T-helper 2 cell treated with Interferon-gamma antibody and Interleukin-4, amounts not matched to agents 5 μg/mL and 100 μg/mL, for 36 hours (primary cell): ENCODE measurements around the gene SHISA4.

Experiments used
- DNase-seq: peaks from one replicate; pipeline ENCODE4 v3.0.0; 2021; ENCODE audit warnings: low spot score
- H3K27ac Mint-ChIP-seq: one replicate; pipeline ENCODE4 v1.8.0; 2021; ENCODE audit warnings: mild to moderate bottlenecking, mixed read lengths
- H3K27me3 Mint-ChIP-seq: one replicate; pipeline ENCODE4 v1.8.0; 2021; ENCODE audit warnings: low read depth, mixed read lengths
- H3K36me3 Mint-ChIP-seq: one replicate; pipeline ENCODE4 v1.8.0; 2021; ENCODE audit warnings: low read depth, mixed read lengths
- H3K4me1 Mint-ChIP-seq: one replicate; pipeline ENCODE4 v1.8.0; 2021; ENCODE audit warnings: low read depth, mixed read lengths
- H3K4me3 Mint-ChIP-seq: one replicate; pipeline ENCODE4 v1.8.0; 2022; ENCODE audit warnings: mild to moderate bottlenecking, moderate library complexity, mixed read lengths
- H3K9me3 Mint-ChIP-seq: one replicate; pipeline ENCODE4 v1.8.0; 2021; ENCODE audit warnings: mixed read lengths

The SHISA4 gene

DNA sequence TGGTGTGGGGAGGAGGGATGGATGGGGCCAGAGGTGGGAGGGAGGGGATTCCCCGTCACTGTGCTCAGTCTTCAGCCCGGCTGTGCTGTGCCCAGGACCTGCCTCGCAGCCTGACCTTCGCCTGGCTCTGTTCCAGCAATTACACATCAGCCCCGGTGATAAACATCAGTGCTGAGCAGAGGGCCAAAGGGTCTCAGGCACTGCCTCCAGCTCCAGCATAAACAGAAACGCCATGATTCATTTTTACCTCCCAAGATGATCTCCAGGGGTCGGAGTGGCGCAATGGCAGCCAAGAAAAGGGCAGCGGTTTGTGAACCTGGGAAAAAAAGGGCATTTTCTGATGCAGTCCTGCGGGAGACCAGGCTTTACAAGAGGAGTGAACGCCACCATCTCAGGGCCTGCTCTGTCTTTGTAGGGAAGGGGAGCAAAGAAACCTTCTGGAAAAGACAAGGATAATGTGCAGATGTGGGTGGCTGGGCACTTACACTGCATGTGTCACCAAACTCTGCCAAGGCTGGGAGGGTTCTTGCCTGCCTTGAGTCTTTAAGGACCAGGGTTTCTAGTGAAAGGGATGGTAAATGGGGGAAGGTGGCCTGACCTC, 28.1 kb downstream of the SHISA4 start:
- Mint-ChIP-seq H3K36me3 (no peaks in the 10 kb centered on the region), H3K9me3 (no peaks in the 10 kb centered on the region), H3K4me3 (no peak overlapping the region), H3K27me3 (peaks cover 15% of the 10 kb centered on the region), H3K27ac (no peak overlapping the region), H3K4me1 (no peaks in the 10 kb centered on the region)
- DNase-seq = no peak

- H3K27ac Mint-ChIP-seq = no peak overlapping the region
- H3K9me3 Mint-ChIP-seq = no peaks in the 10 kb centered on the region
- H3K27me3 Mint-ChIP-seq = peaks cover 15% of the 10 kb centered on the region
- DNase-seq = no peak
- no peaks in the 10 kb centered on the region for H3K36me3 Mint-ChIP-seq
- no peak overlapping the region for H3K4me3 Mint-ChIP-seq
- no peaks in the 10 kb centered on the region for H3K4me1 Mint-ChIP-seq
Observed at GRCh38 chr1:201917362-201918033, 28.8 kb downstream of the SHISA4 start.

- H3K36me3 Mint-ChIP-seq = no peaks in the 10 kb centered on the region
- H3K27me3 Mint-ChIP-seq = peaks cover 15% of the 10 kb centered on the region
- H3K4me1 Mint-ChIP-seq = no peaks in the 10 kb centered on the region
- H3K27ac Mint-ChIP-seq = no peak overlapping the region
- DNase-seq = no peak
- no peaks in the 10 kb centered on the region for H3K9me3 Mint-ChIP-seq
- no peak overlapping the region for H3K4me3 Mint-ChIP-seq
Observed at GRCh38 chr1:201918343-201918742, 29.6 kb downstream of the SHISA4 start.

GRCh38 chr1:201921952-201922558, 33.4 kb downstream of the SHISA4 start:
- no peak for DNase-seq
- no peaks in the 10 kb centered on the region for H3K36me3 Mint-ChIP-seq
- no peaks in the 10 kb centered on the region for H3K4me1 Mint-ChIP-seq
- H3K9me3 Mint-ChIP-seq = no peaks in the 10 kb centered on the region
- peaks cover 19% of the 10 kb centered on the region for H3K27me3 Mint-ChIP-seq
- H3K27ac Mint-ChIP-seq = no peak overlapping the region
- H3K4me3 Mint-ChIP-seq = no peak overlapping the region

DNA sequence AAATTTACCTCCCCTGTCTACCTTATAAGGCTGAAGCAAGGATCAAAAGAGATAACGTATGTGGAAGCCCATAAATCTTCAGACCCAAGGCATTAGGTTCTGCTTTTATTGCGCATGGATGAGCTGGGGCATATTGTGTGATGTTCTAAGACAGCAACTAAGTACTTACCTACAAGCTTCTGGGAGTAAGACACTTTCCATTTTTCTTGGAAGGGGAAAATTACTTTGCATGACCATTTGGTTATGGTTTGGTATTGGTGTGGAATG, 36.5 kb downstream of the SHISA4 start:
- peaks cover 11% of the 10 kb centered on the region for H3K27me3 Mint-ChIP-seq
- H3K36me3 Mint-ChIP-seq = no peaks in the 10 kb centered on the region
- H3K4me1 Mint-ChIP-seq = no peaks in the 10 kb centered on the region
- H3K9me3 Mint-ChIP-seq = no peaks in the 10 kb centered on the region
- DNase-seq = no peak
- no peak overlapping the region for H3K27ac Mint-ChIP-seq
- no peak overlapping the region for H3K4me3 Mint-ChIP-seq

DNA sequence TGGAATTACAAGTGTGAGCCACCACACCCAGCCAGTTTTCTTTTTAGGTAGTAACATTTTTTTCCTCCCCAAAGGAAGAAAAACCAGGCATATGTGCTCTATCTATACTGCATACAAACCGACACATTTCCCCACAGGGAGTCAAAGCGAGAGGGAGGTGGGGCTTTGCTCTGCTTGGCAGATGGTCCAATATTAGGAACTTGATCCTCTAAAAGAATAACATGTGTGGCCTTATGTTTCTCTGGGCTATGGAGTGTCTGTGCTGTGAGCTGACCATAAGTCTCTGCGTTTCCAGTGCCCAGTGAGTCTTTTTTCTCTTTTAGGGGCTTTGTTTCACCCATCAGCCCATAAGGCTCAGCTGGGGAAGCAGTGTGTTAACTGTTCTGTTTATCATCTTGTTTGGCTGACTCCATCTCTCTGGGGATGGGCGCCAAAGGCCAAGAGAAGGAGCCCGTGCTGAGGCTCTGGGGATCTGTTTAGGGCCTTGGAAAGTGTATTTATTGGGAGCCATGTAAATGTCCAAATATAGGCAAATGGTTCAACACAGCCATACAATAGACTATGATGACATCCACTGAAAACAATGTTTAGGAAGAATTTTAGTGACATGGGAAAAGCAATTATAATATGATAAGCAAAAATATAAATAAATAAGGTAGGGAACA, 37.4 kb downstream of the SHISA4 start:
- no peak for DNase-seq

GRCh38 chr1:201928266-201928665, 39.6 kb downstream of the SHISA4 start:
- no peaks in the 10 kb centered on the region for H3K36me3 Mint-ChIP-seq
- H3K27ac Mint-ChIP-seq = no peak overlapping the region

More for the DNA sequence above, 37.4 kb downstream of the SHISA4 start:
- Mint-ChIP-seq H3K27ac (no peak overlapping the region), H3K36me3 (no peaks in the 10 kb centered on the region), H3K4me1 (no peaks in the 10 kb centered on the region), H3K9me3 (no peaks in the 10 kb centered on the region), H3K27me3 (peaks cover 8% of the 10 kb centered on the region), H3K4me3 (no peak overlapping the region)

GRCh38 chr1:201930137-201930536, 41.4 kb downstream of the SHISA4 start:
- Mint-ChIP-seq H3K4me3 (no peak overlapping the region), H3K4me1 (no peaks in the 10 kb centered on the region), H3K36me3 (no peaks in the 10 kb centered on the region), H3K9me3 (no peaks in the 10 kb centered on the region), H3K27me3 (peaks cover 17% of the 10 kb centered on the region), H3K27ac (no peak overlapping the region)
- DNase-seq = no peak

More at GRCh38 chr1:201928266-201928665, 39.6 kb downstream of the SHISA4 start:
- Mint-ChIP-seq H3K4me1 (no peaks in the 10 kb centered on the region), H3K27me3 (peaks cover 8% of the 10 kb centered on the region), H3K9me3 (no peaks in the 10 kb centered on the region), H3K4me3 (no peak overlapping the region)
- no peak for DNase-seq

DNA sequence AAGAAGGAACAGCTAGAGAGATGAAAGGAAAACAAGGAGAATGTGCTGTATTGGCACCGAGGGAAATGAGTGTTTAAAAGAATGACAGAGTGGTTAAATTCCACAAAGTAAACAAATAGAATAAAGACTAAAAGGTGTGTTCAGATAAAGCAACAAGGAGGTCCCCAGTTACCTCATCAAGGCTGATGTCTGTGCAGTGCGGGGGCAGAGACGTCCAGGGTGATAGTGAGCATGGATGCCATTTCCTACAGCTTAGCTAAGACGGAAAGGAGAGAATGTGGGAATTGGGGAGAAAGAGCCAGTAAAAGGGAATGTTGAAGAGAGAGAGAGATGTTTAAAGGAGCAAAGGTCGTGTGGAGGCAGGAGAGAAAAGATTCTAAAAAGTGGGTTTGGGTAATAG, 42.1 kb downstream of the SHISA4 start:
- Mint-ChIP-seq H3K4me1 (no peaks in the 10 kb centered on the region), H3K4me3 (no peak overlapping the region), H3K9me3 (no peaks in the 10 kb centered on the region), H3K36me3 (no peaks in the 10 kb centered on the region), H3K27me3 (peaks cover 18% of the 10 kb centered on the region), H3K27ac (no peak overlapping the region)
- no peak for DNase-seq

- Mint-ChIP-seq H3K9me3 (no peaks in the 10 kb centered on the region), H3K4me1 (no peaks in the 10 kb centered on the region), H3K27me3 (peaks cover 21% of the 10 kb centered on the region), H3K27ac (no peak overlapping the region), H3K4me3 (no peak overlapping the region), H3K36me3 (no peaks in the 10 kb centered on the region)
- no peak for DNase-seq
Observed at GRCh38 chr1:201933840-201934430, 45.2 kb downstream of the SHISA4 start.

GRCh38 chr1:201937624-201938213, 49.0 kb downstream of the SHISA4 start:
- DNase-seq = no peak
- no peak overlapping the region for H3K27ac Mint-ChIP-seq
- no peaks in the 10 kb centered on the region for H3K36me3 Mint-ChIP-seq
- H3K9me3 Mint-ChIP-seq = no peaks in the 10 kb centered on the region
- H3K27me3 Mint-ChIP-seq = peaks cover 23% of the 10 kb centered on the region
- no peaks in the 10 kb centered on the region for H3K4me1 Mint-ChIP-seq
- no peak overlapping the region for H3K4me3 Mint-ChIP-seq

- Mint-ChIP-seq H3K9me3 (no peaks in the 10 kb centered on the region), H3K4me3 (no peak overlapping the region)
- DNase-seq = no peak
Observed at GRCh38 chr1:201938440-201939035, 49.8 kb downstream of the SHISA4 start.

GRCh38 chr1:201939148-201939547, 50.5 kb downstream of the SHISA4 start:
- no peak for DNase-seq
- no peaks in the 10 kb centered on the region for H3K36me3 Mint-ChIP-seq
- H3K4me3 Mint-ChIP-seq = no peak overlapping the region
- H3K27ac Mint-ChIP-seq = no peak overlapping the region
- H3K4me1 Mint-ChIP-seq = no peaks in the 10 kb centered on the region
- H3K27me3 Mint-ChIP-seq = peaks cover 31% of the 10 kb centered on the region
- H3K9me3 Mint-ChIP-seq = no peaks in the 10 kb centered on the region

More at GRCh38 chr1:201938440-201939035, 49.8 kb downstream of the SHISA4 start:
- no peaks in the 10 kb centered on the region for H3K36me3 Mint-ChIP-seq
- H3K4me1 Mint-ChIP-seq = no peaks in the 10 kb centered on the region
- no peak overlapping the region for H3K27ac Mint-ChIP-seq
- peaks cover 26% of the 10 kb centered on the region for H3K27me3 Mint-ChIP-seq
